IMR-90 (cell line): ENCODE data around the gene DPP10. TPM values are rescaled to one million over a fixed set of nuclear protein-coding genes. Genes with fewer than 3 reads are reported as not detected.

Experiments
- ATAC-seq: fragments of 200-7000 bp; cut with Tn5 transposase; 2 replicates; pipeline ENCODE4 v1.9.1; 2020; ENCODE audit warnings: low read depth, mild to moderate bottlenecking, moderate library complexity
- BruUV-seq: library from RNA; stranded (reverse); fragments of 400-500 nt; replicated peaks from 2 replicates; lab custom pipeline; 2021; lab: Mats Ljungman, UMichigan
- CTCF ChIA-PET: fragments of 300-600 bp; formaldehyde crosslinking; extraction: SDS; loops from one replicate; lab custom pipeline; 2021; ENCODE audit warnings: antibody characterized with exemption; lab: Yijun Ruan, JAX
- POLR2A ChIA-PET: fragments of 300-600 bp; sonication (Branson Sonifier 250); formaldehyde crosslinking; loops from one replicate; lab custom pipeline; 2022; ENCODE audit warnings: antibody characterized with exemption; ENCODE audit not compliant: unreplicated experiment; lab: Charles Lee
- DNase-seq: peaks from one replicate; pipeline ENCODE4 v3.0.0; 2013
- H2AFZ ChIP-seq: replicated peaks from 2 replicates; pipeline ENCODE3; 2013; ENCODE audit warnings: low read length, mild to moderate bottlenecking; ENCODE audit not compliant: poor library complexity
- H2AK5ac ChIP-seq: 2 replicates; pipeline ENCODE4 v1.6.1; 2013; ENCODE audit warnings: low read depth, low read length, inconsistent platforms
- H2AK9ac ChIP-seq: replicated peaks from 2 replicates; pipeline ENCODE3; 2013; ENCODE audit warnings: mild to moderate bottlenecking, low read depth, low read length, moderate library complexity; ENCODE audit not compliant: poor library complexity
- H2BK120ac ChIP-seq: 2 replicates; pipeline ENCODE4 v1.6.1; 2013; ENCODE audit warnings: low read depth, low read length, inconsistent platforms
- H2BK15ac ChIP-seq: 3 replicates; pipeline ENCODE4 v1.6.1; 2013; ENCODE audit warnings: low read depth, low read length, inconsistent platforms
- H2BK20ac ChIP-seq: 2 replicates; pipeline ENCODE4 v1.6.1; 2013; ENCODE audit warnings: low read depth, mild to moderate bottlenecking, inconsistent platforms, low read length, moderate library complexity
- H2BK5ac ChIP-seq: 2 replicates; pipeline ENCODE4 v1.6.1; 2013; ENCODE audit warnings: mild to moderate bottlenecking, low read depth, low read length, inconsistent platforms; ENCODE audit not compliant: poor library complexity, severe bottlenecking
- H3K14ac ChIP-seq: replicated peaks from 2 replicates; pipeline ENCODE4 v1.6.1; 2013; ENCODE audit warnings: low read depth, low read length, inconsistent platforms
- H3K18ac ChIP-seq: 2 replicates; pipeline ENCODE4 v1.6.1; 2013; ENCODE audit warnings: low read depth, low read length, control low read depth
- H3K23ac ChIP-seq: 2 replicates; pipeline ENCODE4 v1.6.1; 2013; ENCODE audit warnings: low read depth, low read length, inconsistent platforms
- H3K27ac ChIP-seq: 2 replicates; pipeline ENCODE4 v1.5.1; 2013; ENCODE audit warnings: mild to moderate bottlenecking, control low read depth, low read length; ENCODE audit not compliant: insufficient read depth
- H3K27me3 ChIP-seq: 2 replicates; pipeline ENCODE4 v1.6.1; 2013; ENCODE audit warnings: low read length; ENCODE audit not compliant: control insufficient read depth, insufficient read depth
- H3K36me3 ChIP-seq: 2 replicates; pipeline ENCODE4 v1.6.1; 2013; ENCODE audit warnings: low read length, mixed read lengths; ENCODE audit not compliant: control insufficient read depth, insufficient read depth
- H3K4ac ChIP-seq: 2 replicates; pipeline ENCODE4 v1.6.1; 2013; ENCODE audit warnings: low read depth, low read length, inconsistent platforms
- H3K4me1 ChIP-seq: 2 replicates; pipeline ENCODE4 v1.6.1; 2013; ENCODE audit warnings: low read length, mixed read lengths; ENCODE audit not compliant: control insufficient read depth, insufficient read depth
- H3K4me2 ChIP-seq: 2 replicates; pipeline ENCODE4 v1.6.1; 2013; ENCODE audit warnings: low read depth, mild to moderate bottlenecking, control low read depth, low read length, moderate library complexity
- H3K4me3 ChIP-seq: 2 replicates; pipeline ENCODE4 v1.5.1; 2013; ENCODE audit warnings: low read depth, mild to moderate bottlenecking, control low read depth, low read length, moderate library complexity; ENCODE audit not compliant: insufficient read depth
- H3K56ac ChIP-seq: 2 replicates; pipeline ENCODE4 v1.6.1; 2013; ENCODE audit warnings: low read length, inconsistent platforms; ENCODE audit not compliant: insufficient read depth; ENCODE audit errors: extremely low read depth
- H3K79me1 ChIP-seq, 2 experiments: 2 replicates each; pipeline ENCODE4 v1.6.1; 2013; ENCODE audit warnings: low read length in 2 of 2, inconsistent platforms in 1 of 2, low read depth in 1 of 2
- H3K9ac ChIP-seq: 2 replicates; pipeline ENCODE4 v1.6.1; 2013; ENCODE audit warnings: low read depth, low read length, control low read depth
- H3K9me1 ChIP-seq: 2 replicates; pipeline ENCODE4 v1.6.1; 2013; ENCODE audit warnings: low read length, inconsistent platforms; ENCODE audit not compliant: insufficient read depth
- H3K9me3 ChIP-seq: 2 replicates; pipeline ENCODE4 v1.6.1; 2013; ENCODE audit warnings: low read length; ENCODE audit not compliant: control insufficient read depth, insufficient read depth
- H4K20me1 ChIP-seq: 2 replicates; pipeline ENCODE4 v1.6.1; 2013; ENCODE audit warnings: low read length, inconsistent platforms; ENCODE audit not compliant: insufficient read depth
- H4K5ac ChIP-seq: 2 replicates; pipeline ENCODE4 v1.6.1; 2013; ENCODE audit warnings: mild to moderate bottlenecking, low read depth, low read length, control low read depth
- H4K8ac ChIP-seq, 2 experiments: 2 replicates each; pipeline ENCODE4 v1.6.1; 2013; ENCODE audit warnings: low read depth in 2 of 2, low read length in 2 of 2, control low read depth in 1 of 2, inconsistent platforms in 1 of 2
- H4K91ac ChIP-seq: 2 replicates; pipeline ENCODE4 v1.6.1; 2013; ENCODE audit warnings: low read depth, low read length, inconsistent platforms; ENCODE audit not compliant: insufficient read depth
- BHLHE40 ChIP-seq: fragments of 150-350 bp; IDR thresholded peaks from 2 replicates; pipeline ENCODE4 v1.6.1; 2016; ENCODE audit warnings: mild to moderate bottlenecking, low read depth, low read length
- MAFK ChIP-seq: IDR thresholded peaks from 2 replicates; pipeline ENCODE4 v1.6.1; 2012; ENCODE audit warnings: low read depth, low read length, improper control_type of control experiment
- RCOR1 ChIP-seq: IDR thresholded peaks from 2 replicates; pipeline ENCODE4 v1.6.1; 2012; ENCODE audit warnings: mild to moderate bottlenecking, low read length, improper control_type of control experiment; ENCODE audit not compliant: insufficient replicate concordance
- WGBS, 2 experiments: methylation state at CpG; one replicate each; pipeline versions ENCODE4 v1.1.5 to v1.1.7; 2013; ENCODE audit warnings: missing lambda C conversion rate in 2 of 2; ENCODE audit not compliant: insufficient read length in 1 of 2; ENCODE audit errors: extremely low coverage in 2 of 2; 5-methylcytosine and 5-hydroxymethylcytosine counted together
- dilution Hi-C: fragments of 300-500 bp; cut with HindIII; formaldehyde crosslinking; loops from one replicate; pipeline ENCODE4 v1.14.3; 2018; ENCODE audit warnings: low sequenced_read_pairs; ENCODE audit not compliant: unreplicated experiment
- in situ Hi-C: fragments of 300-500 bp; cut with MboI; formaldehyde crosslinking; loops from 3 replicates; pipeline ENCODE4 v1.14.3; 2019; ENCODE audit warnings: low sequenced_read_pairs, inconsistent platforms, mixed read lengths
- intact Hi-C: fragments of 100-400 bp; cut with micrococcal nuclease; formaldehyde crosslinking; loops from 2 replicates; pipeline ENCODE4 v1.10.0; 2022
- polyA plus RNA-seq, 3 experiments: library from polyadenylated mRNA; depleted of rRNA; stranded (reverse); fragments of >200 nt; gene quantifications; 2 replicates each; pipeline ENCODE4 v1.2.3, GENCODE V29; 2012; ENCODE audit warnings: low replicate concordance in 1 of 3
- total RNA-seq: library from RNA; depleted of rRNA; stranded (reverse); fragments of >200 nt; gene quantifications from 2 replicates; pipeline ENCODE4 v1.2.3, GENCODE V29; 2012

The DPP10 gene
- total and polyA plus RNA-seq, 2 of the 4 experiments (the other 2 are of a cell fraction), result not detected

DNA sequence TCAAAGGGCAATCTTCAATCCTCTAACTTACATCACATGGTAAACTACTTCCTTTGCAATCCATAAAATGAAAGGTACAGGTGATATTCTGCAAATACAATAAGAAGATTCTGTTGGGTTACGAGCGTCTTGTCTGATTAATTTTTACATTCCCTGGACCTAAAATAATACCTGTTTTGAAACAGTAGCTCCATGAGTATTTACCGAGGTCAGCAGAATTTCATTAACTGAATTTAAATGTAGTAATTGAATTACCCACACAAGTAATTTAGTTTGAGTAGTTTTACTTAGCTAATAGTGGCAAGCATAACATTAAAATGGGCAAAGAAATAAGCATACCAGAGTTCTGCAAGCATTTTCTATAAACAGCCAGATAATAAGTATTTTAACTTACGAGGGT lies 652.0 kb downstream of the DPP10 start:
- no peak overlapping the region for H2AK9ac ChIP-seq
- in situ Hi-C loops (no loop called here), dilution Hi-C loops (no loop called here), intact Hi-C loops (no loop called here)
- H2AK5ac ChIP-seq, result no peak overlapping the region
- no peak overlapping the region for H3K4ac ChIP-seq
- WGBS, 2 experiments, result no CpG with 5 or more reads among the region's 4 CpGs
- DNase-seq (no peak), ATAC-seq (no peak)
- BruUV-seq, result no TSS peak
- H4K91ac ChIP-seq, result no peak overlapping the region
- H2BK120ac ChIP-seq, result no peak overlapping the region
- TF ChIP-seq RCOR1, result no peak
- no peak for TF ChIP-seq BHLHE40
- TF ChIP-seq MAFK, result peak; percentile 83
- H3K9me1 ChIP-seq, result no peaks in the 10 kb centered on the region
- no peak overlapping the region for H3K23ac ChIP-seq
- no peak overlapping the region for H3K4me3 ChIP-seq
- ChIA-PET POLR2A (no interaction called here), CTCF (no interaction called here)
- H2AFZ ChIP-seq, result no peak overlapping the region
- H4K20me1 ChIP-seq, result no peaks in the 10 kb centered on the region
- no peak overlapping the region for H3K56ac ChIP-seq
- H3K79me1 ChIP-seq, result no peaks in the 10 kb centered on the region
- H3K9ac ChIP-seq, result no peak overlapping the region
- H3K9me3 ChIP-seq, result peaks cover 2% of the 10 kb centered on the region; the same call in 1 of the 2 replicates
- no peak overlapping the region for H3K27ac ChIP-seq
- H3K4me2 ChIP-seq, result no peak overlapping the region
- H3K4me1 ChIP-seq, result no peaks in the 10 kb centered on the region
- no peak overlapping the region for H4K5ac ChIP-seq
- H4K8ac ChIP-seq, result no peak overlapping the region
- no peak overlapping the region for H2BK5ac ChIP-seq
- no peaks in the 10 kb centered on the region for H3K36me3 ChIP-seq
- H3K27me3 ChIP-seq, result no peaks in the 10 kb centered on the region
- H2BK20ac ChIP-seq, result no peak overlapping the region
- H2BK15ac ChIP-seq, result no peak overlapping the region
- H3K18ac ChIP-seq, result no peak overlapping the region
- no peak overlapping the region for H3K14ac ChIP-seq
